ENCODE results near the gene ARFGAP1. TPM values are rescaled to one million over a fixed set of nuclear protein-coding genes. Genes with fewer than 3 reads are reported as not detected.
A peak's percentile ranks its signal among the peaks of the same experiment; 100 is the strongest.

The ARFGAP1 gene
- total RNA-seq, 1 donor = 85.5 TPM

- TF ChIP-seq CTCF (IDR thresholded peaks at IDR 0.05; ENCODE audit: insufficient read depth, low read depth, low read length) = no peak
- no peak overlapping the region for H3K4me3 ChIP-seq (ENCODE audit: low read depth, low read length)
- no peak for DNase-seq (ENCODE audit: low read depth)
These were observed 45.4 kb upstream of the ARFGAP1 start for GRCh38 chr20:63227260-63227659.

- no peak for DNase-seq (ENCODE audit: low read depth)
- TF ChIP-seq CTCF (IDR thresholded peaks at IDR 0.05; ENCODE audit: insufficient read depth, low read depth, low read length) = no peak
- no peak overlapping the region for H3K4me3 ChIP-seq (ENCODE audit: low read depth, low read length)
These were observed 43.8 kb upstream of the ARFGAP1 start for GRCh38 chr20:63228806-63229205.

- peak; percentile 79 for DNase-seq (ENCODE audit: low read depth)
- peak; percentile 80 for TF ChIP-seq CTCF (IDR thresholded peaks at IDR 0.05; ENCODE audit: insufficient read depth, low read depth, low read length)
- no peak overlapping the region for H3K4me3 ChIP-seq (ENCODE audit: low read depth, low read length)
These were observed 41.8 kb upstream of the ARFGAP1 start for GRCh38 chr20:63230800-63231268.

- TF ChIP-seq CTCF (IDR thresholded peaks at IDR 0.05; ENCODE audit: insufficient read depth, low read depth, low read length) = no peak
- peak overlapping the region; percentile 29 for H3K4me3 ChIP-seq (ENCODE audit: low read depth, low read length)
- DNase-seq (ENCODE audit: low read depth) = peak; percentile 98
These were observed 40.2 kb upstream of the ARFGAP1 start for GRCh38 chr20:63232235-63233060.

- no peak overlapping the region for H3K4me3 ChIP-seq (ENCODE audit: low read depth, low read length)
- DNase-seq (ENCODE audit: low read depth) = no peak
- TF ChIP-seq CTCF (IDR thresholded peaks at IDR 0.05; ENCODE audit: insufficient read depth, low read depth, low read length) = no peak
These were observed 39.6 kb upstream of the ARFGAP1 start for GRCh38 chr20:63233061-63233344.

GRCh38 chr20:63233924-63234323, 38.7 kb upstream of the ARFGAP1 start:
- no peak for TF ChIP-seq CTCF (IDR thresholded peaks at IDR 0.05; ENCODE audit: insufficient read depth, low read depth, low read length)
- DNase-seq (ENCODE audit: low read depth) = no peak
- no peak overlapping the region for H3K4me3 ChIP-seq (ENCODE audit: low read depth, low read length)
